ENCODE measurements around the gene CCL22.

The CCL22 gene

GRCh38 chr16:57314161-57314785, 44.3 kb upstream of the CCL22 start:
- Histone ChIP-seq H3K4me1 (ENCODE audit: low read length) (peaks cover 11% of the 10 kb centered on the region; the same call in 1 of the 2 replicates), H3K36me3 (replicated peaks; ENCODE audit: insufficient read depth, low read length) (no peaks in the 10 kb centered on the region), H3F3A (ENCODE audit: insufficient read depth, low read length) (no peaks in the 10 kb centered on the region), H3K27ac (ENCODE audit: low read length) (no peak overlapping the region), H4K20me1 (ENCODE audit: insufficient read depth, low read length) (no peaks in the 10 kb centered on the region), H3K4me2 (ENCODE audit: low read depth, low read length) (peak overlapping the region; percentile 40; the same call in 1 of the 2 replicates), H3K9ac (ENCODE audit: low read length) (no peak overlapping the region; the same call in 1 of the 2 replicates), H3K79me2 (ENCODE audit: low read length) (no peaks in the 10 kb centered on the region), H3K27me3 (replicated peaks; ENCODE audit: insufficient read depth, low read length) (no peaks in the 10 kb centered on the region), H2AFZ (ENCODE audit: low read length) (peak overlapping the region; percentile 42; the same call in 1 of the 2 replicates), H3K9me2 (replicated peaks; ENCODE audit: insufficient read depth, low read length) (no peaks in the 10 kb centered on the region), H3K9me3 (replicated peaks; ENCODE audit: insufficient read depth, low read length) (no peaks in the 10 kb centered on the region), H3K4me3 (ENCODE audit: low read length) (no peak overlapping the region)
- no peak for DNase-seq
- TF ChIP-seq, protein P1, sequence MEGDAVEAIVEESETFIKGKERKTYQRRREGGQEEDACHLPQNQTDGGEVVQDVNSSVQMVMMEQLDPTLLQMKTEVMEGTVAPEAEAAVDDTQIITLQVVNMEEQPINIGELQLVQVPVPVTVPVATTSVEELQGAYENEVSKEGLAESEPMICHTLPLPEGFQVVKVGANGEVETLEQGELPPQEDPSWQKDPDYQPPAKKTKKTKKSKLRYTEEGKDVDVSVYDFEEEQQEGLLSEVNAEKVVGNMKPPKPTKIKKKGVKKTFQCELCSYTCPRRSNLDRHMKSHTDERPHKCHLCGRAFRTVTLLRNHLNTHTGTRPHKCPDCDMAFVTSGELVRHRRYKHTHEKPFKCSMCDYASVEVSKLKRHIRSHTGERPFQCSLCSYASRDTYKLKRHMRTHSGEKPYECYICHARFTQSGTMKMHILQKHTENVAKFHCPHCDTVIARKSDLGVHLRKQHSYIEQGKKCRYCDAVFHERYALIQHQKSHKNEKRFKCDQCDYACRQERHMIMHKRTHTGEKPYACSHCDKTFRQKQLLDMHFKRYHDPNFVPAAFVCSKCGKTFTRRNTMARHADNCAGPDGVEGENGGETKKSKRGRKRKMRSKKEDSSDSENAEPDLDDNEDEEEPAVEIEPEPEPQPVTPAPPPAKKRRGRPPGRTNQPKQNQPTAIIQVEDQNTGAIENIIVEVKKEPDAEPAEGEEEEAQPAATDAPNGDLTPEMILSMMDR (IDR thresholded peaks at IDR 0.05; ENCODE audit: low read length): no peak
- TF ChIP-seq EZH2phosphoT487 (IDR thresholded peaks at IDR 0.05; ENCODE audit: low read length) (no peak), EZH2 (optimal IDR thresholded peaks at IDR 0.05; ENCODE audit: low read depth, low read length) (no peak)

- H3K4me1 ChIP-seq (ENCODE audit: low read length): peaks cover 11% of the 10 kb centered on the region; the same call in 1 of the 2 replicates
- no peak overlapping the region for H3K4me2 ChIP-seq (ENCODE audit: low read depth, low read length)
- no peaks in the 10 kb centered on the region for H3F3A ChIP-seq (ENCODE audit: insufficient read depth, low read length)
- H3K9me2 ChIP-seq (replicated peaks; ENCODE audit: insufficient read depth, low read length): no peaks in the 10 kb centered on the region
- no peak overlapping the region for H2AFZ ChIP-seq (ENCODE audit: low read length)
- no peak overlapping the region for H3K4me3 ChIP-seq (ENCODE audit: low read length)
- no peak overlapping the region for H3K9ac ChIP-seq (ENCODE audit: low read length)
- H4K20me1 ChIP-seq (ENCODE audit: insufficient read depth, low read length): no peaks in the 10 kb centered on the region
- no peaks in the 10 kb centered on the region for H3K79me2 ChIP-seq (ENCODE audit: low read length)
- no peak overlapping the region for H3K27ac ChIP-seq (ENCODE audit: low read length)
- H3K27me3 ChIP-seq (replicated peaks; ENCODE audit: insufficient read depth, low read length): no peaks in the 10 kb centered on the region
- TF ChIP-seq EZH2phosphoT487 (IDR thresholded peaks at IDR 0.05; ENCODE audit: low read length): no peak
- no peak for TF ChIP-seq EZH2 (optimal IDR thresholded peaks at IDR 0.05; ENCODE audit: low read depth, low read length)
- TF ChIP-seq, protein P1 (IDR thresholded peaks at IDR 0.05; ENCODE audit: low read length): no peak
- no peak for DNase-seq
- H3K36me3 ChIP-seq (replicated peaks; ENCODE audit: insufficient read depth, low read length): no peaks in the 10 kb centered on the region
- no peaks in the 10 kb centered on the region for H3K9me3 ChIP-seq (replicated peaks; ENCODE audit: insufficient read depth, low read length)
Observed at GRCh38 chr16:57315416-57315815, 43.2 kb upstream of the CCL22 start.

DNA sequence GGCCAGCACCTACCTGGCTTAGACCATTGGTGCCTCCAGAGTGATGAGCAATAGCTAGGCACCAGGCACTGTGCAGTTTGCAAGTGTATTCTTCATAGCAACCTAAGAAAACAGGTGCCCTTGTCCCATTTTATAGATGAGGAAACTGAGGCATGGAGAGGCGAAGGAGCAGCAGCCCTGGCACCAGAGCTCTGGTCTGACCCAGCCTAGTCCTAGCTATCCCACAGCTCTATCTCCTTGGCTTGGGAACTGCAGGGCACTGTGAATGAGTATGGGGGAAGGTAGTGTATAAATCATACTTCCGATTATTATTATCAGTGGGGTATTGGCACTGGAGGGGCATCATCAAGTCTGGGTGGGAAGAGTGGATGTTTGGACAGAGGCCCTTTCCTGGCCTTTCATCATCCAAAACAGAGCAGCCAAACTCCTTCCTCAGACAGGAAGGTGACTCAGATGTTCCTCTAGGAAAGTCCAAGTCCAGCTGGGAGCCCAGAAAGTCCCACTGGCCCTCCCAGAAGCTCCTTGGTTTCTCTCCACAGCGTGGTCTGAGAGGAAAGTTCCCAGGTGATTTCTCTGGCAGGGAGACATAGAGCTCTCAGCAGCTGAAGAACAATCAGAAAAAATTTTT, 42.1 kb upstream of the CCL22 start:
- H3F3A ChIP-seq (ENCODE audit: insufficient read depth, low read length): no peaks in the 10 kb centered on the region
- no peaks in the 10 kb centered on the region for H3K27me3 ChIP-seq (replicated peaks; ENCODE audit: insufficient read depth, low read length)
- H4K20me1 ChIP-seq (ENCODE audit: insufficient read depth, low read length): no peaks in the 10 kb centered on the region
- no peak overlapping the region for H3K27ac ChIP-seq (ENCODE audit: low read length)
- no peak overlapping the region for H3K9ac ChIP-seq (ENCODE audit: low read length)
- H3K4me1 ChIP-seq (ENCODE audit: low read length): peaks cover 11% of the 10 kb centered on the region; the same call in 1 of the 2 replicates
- no peaks in the 10 kb centered on the region for H3K9me3 ChIP-seq (replicated peaks; ENCODE audit: insufficient read depth, low read length)
- H3K9me2 ChIP-seq (replicated peaks; ENCODE audit: insufficient read depth, low read length): no peaks in the 10 kb centered on the region
- H3K4me2 ChIP-seq (ENCODE audit: low read depth, low read length): no peak overlapping the region
- no peak for DNase-seq
- no peak overlapping the region for H2AFZ ChIP-seq (ENCODE audit: low read length)
- no peaks in the 10 kb centered on the region for H3K79me2 ChIP-seq (ENCODE audit: low read length)
- no peaks in the 10 kb centered on the region for H3K36me3 ChIP-seq (replicated peaks; ENCODE audit: insufficient read depth, low read length)
- no peak overlapping the region for H3K4me3 ChIP-seq (ENCODE audit: low read length)
- TF ChIP-seq, protein P1 (IDR thresholded peaks at IDR 0.05; ENCODE audit: low read length): no peak
- no peak for TF ChIP-seq EZH2phosphoT487 (IDR thresholded peaks at IDR 0.05; ENCODE audit: low read length)
- no peak for TF ChIP-seq EZH2 (optimal IDR thresholded peaks at IDR 0.05; ENCODE audit: low read depth, low read length)

Measured in MM.1S (cell line).